HepG2 (cell line): ENCODE results near the gene CD7. TPM values are rescaled to one million over a fixed set of nuclear protein-coding genes. Genes with fewer than 3 reads are reported as not detected.

Experiments
- ATAD3A ChIP-seq: sonication (generic); formaldehyde crosslinking; IDR thresholded peaks from 2 replicates; pipeline ENCODE4 v1.4.0; 2020; ENCODE audit warnings: missing genetic modification reagents
- DPF2 ChIP-seq: sonication (generic); formaldehyde crosslinking; IDR thresholded peaks from 2 replicates; pipeline ENCODE4 v1.4.0; 2020; ENCODE audit warnings: mild to moderate bottlenecking, low read depth, missing genetic modification reagents, borderline replicate concordance
- HNRNPH1 ChIP-seq: fragments of 200-400 bp; formaldehyde crosslinking; optimal IDR thresholded peaks from 2 replicates; pipeline ENCODE3; 2017; ENCODE audit warnings: mild to moderate bottlenecking, low read depth, low read length
- HOXA7 ChIP-seq: sonication (generic); formaldehyde crosslinking; IDR thresholded peaks from 2 replicates; pipeline ENCODE4 v1.8.1; 2022; ENCODE audit warnings: mild to moderate bottlenecking, missing genetic modification reagents, moderate library complexity
- HOXA9 ChIP-seq: sonication (generic); formaldehyde crosslinking; IDR thresholded peaks from 2 replicates; pipeline ENCODE4 v1.8.1; 2022; ENCODE audit warnings: missing genetic modification reagents, mild to moderate bottlenecking, moderate library complexity, borderline replicate concordance
- HOXD1 ChIP-seq: sonication (generic); formaldehyde crosslinking; IDR thresholded peaks from 2 replicates; pipeline ENCODE4 v1.5.0; 2020; ENCODE audit warnings: missing genetic modification reagents
- IKZF4 ChIP-seq: sonication (generic); formaldehyde crosslinking; IDR thresholded peaks from 2 replicates; pipeline ENCODE4 v1.5.1; 2020; ENCODE audit warnings: borderline replicate concordance, mild to moderate bottlenecking, low read depth, missing genetic modification reagents; ENCODE audit errors: not compliant biosample characterization
- NFE2L2 ChIP-seq: fragments of 150-350 bp; IDR thresholded peaks from 2 replicates; pipeline ENCODE4 v1.6.1; 2014; ENCODE audit warnings: low read length
- NR1H2 ChIP-seq: sonication (generic); formaldehyde crosslinking; IDR thresholded peaks from 2 replicates; pipeline ENCODE4 v1.8.1; 2022; ENCODE audit warnings: low read depth, missing genetic modification reagents, borderline replicate concordance
- RBAK ChIP-seq: sonication (generic); formaldehyde crosslinking; IDR thresholded peaks from 2 replicates; pipeline ENCODE4 v1.5.1; 2020; ENCODE audit warnings: mild to moderate bottlenecking, missing genetic modification reagents
- ZFP1 ChIP-seq: IDR thresholded peaks from 2 replicates; pipeline ENCODE4 v1.6.1; 2016
- ZFP37 ChIP-seq: sonication (generic); formaldehyde crosslinking; IDR thresholded peaks from 2 replicates; pipeline ENCODE4 v1.4.0; 2020; ENCODE audit warnings: missing genetic modification reagents, borderline replicate concordance
- ZFY ChIP-seq: sonication (generic); formaldehyde crosslinking; IDR thresholded peaks from 2 replicates; pipeline ENCODE4 v1.4.0; 2020; ENCODE audit warnings: missing genetic modification reagents
- ZNF24 ChIP-seq: fragments of 450-650 bp; IDR thresholded peaks from 2 replicates; pipeline ENCODE4 v1.6.1; 2017; ENCODE audit warnings: antibody characterized with exemption, mild to moderate bottlenecking
- polyA plus RNA-seq, 8 experiments: library from polyadenylated mRNA; depleted of rRNA in 3 of 8; stranded (reverse) in 7 of 8; unstranded in 1 of 8; fragments of >200 nt; fragmentation: Illumina TruSeq in 4 of 8; extraction: Trizol in 4 of 8; gene quantifications; 2 replicates each; pipeline versions ENCODE4 v1.2.1 to v1.2.3, GENCODE V29; 2011 to 2016; ENCODE audit warnings: low read depth in 4 of 8, missing spikeins in 1 of 8, mixed read lengths in 1 of 8; ENCODE audit not compliant: insufficient read depth in 1 of 8
- total RNA-seq, 5 experiments: library from RNA; depleted of rRNA; stranded (reverse); fragments of >200 nt; fragmentation: Illumina TruSeq; extraction: Trizol; gene quantifications; 2 replicates each; pipeline ENCODE4 v1.2.3, GENCODE V29; 2016; ENCODE audit warnings: low read depth in 1 of 5
- TF ChIP-seq, protein P1 (sequence below): IDR thresholded peaks from 2 replicates; pipeline ENCODE4 v1.6.1; 2016; ENCODE audit warnings: low read depth, missing genetic modification reagents, missing compliant biosample characterization
- TF ChIP-seq, protein P2 (sequence below): sonication (generic); formaldehyde crosslinking; IDR thresholded peaks from 2 replicates; pipeline ENCODE4 v1.4.0; 2020; ENCODE audit warnings: mild to moderate bottlenecking, missing genetic modification reagents
- TF ChIP-seq, protein P3 (sequence below): sonication (generic); formaldehyde crosslinking; IDR thresholded peaks from 2 replicates; pipeline ENCODE4 v1.8.0; 2022; ENCODE audit warnings: mild to moderate bottlenecking, missing genetic modification reagents; ENCODE audit not compliant: insufficient replicate concordance

The CD7 gene
- total and polyA plus RNA-seq, 2 of the 13 experiments (the other 11 are each of a cell fraction or from before 2014, with no cell fraction given) = 67.6 to 76.4 TPM

DNA sequence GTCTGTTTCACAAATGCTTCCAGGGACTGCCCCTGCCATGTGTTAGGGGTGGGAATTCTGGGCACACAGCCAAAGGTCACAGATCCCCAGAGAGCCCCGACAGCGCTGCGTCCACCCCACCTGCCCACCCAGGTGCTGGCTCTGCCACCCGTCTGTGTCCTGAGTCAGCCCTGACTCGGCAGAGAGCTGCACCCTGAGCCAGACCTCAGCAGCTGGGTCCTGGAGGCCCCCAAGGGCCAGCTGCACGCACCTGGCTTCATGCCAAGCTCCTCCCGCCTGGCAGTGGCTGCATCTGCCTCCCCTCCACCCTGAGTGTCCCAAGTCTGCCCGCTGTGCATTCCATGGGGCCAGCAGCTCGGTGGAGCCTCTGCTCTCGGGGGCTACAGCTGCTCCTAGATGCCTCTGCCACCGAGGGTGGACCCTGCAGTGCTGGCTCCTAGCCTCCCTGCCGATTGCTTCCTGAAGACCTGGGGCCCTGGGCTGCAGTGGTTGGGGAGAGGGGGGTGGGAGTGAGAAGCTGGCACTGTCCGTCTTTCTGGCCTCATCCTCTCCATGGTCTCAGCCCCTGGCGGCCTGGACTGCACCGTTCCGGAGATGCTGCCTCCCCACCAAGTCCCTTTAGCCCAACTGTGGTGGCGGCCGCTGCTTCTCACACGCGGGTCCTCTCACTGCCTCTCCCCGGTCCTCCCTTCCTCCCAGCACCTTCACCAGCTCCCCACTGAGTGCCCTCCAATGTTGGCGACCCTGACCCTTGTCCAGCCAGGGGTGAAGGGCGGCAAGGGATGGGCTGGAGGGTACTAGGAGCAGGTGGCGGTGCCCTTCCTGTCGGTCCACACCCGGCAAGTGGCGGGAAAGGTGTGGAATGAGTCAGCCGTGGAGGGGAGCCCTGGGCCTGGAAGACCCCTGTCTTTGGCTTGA lies 13.2 kb upstream of the CD7 start (continued):
- TF ChIP-seq HNRNPH1 = no peak
- TF ChIP-seq ATAD3A = no peak
- 0 out of 2 replicates have a peak, but pooled peaks have one; percentile 36 for TF ChIP-seq ZFP1 (CRISPR knock-in tag)
- TF ChIP-seq ZFP37 (CRISPR knock-in tag) = no peak
- peak; percentile 57; the same call in 1 of the 2 replicates for TF ChIP-seq RBAK (CRISPR knock-in tag)
- TF ChIP-seq, protein P1, sequence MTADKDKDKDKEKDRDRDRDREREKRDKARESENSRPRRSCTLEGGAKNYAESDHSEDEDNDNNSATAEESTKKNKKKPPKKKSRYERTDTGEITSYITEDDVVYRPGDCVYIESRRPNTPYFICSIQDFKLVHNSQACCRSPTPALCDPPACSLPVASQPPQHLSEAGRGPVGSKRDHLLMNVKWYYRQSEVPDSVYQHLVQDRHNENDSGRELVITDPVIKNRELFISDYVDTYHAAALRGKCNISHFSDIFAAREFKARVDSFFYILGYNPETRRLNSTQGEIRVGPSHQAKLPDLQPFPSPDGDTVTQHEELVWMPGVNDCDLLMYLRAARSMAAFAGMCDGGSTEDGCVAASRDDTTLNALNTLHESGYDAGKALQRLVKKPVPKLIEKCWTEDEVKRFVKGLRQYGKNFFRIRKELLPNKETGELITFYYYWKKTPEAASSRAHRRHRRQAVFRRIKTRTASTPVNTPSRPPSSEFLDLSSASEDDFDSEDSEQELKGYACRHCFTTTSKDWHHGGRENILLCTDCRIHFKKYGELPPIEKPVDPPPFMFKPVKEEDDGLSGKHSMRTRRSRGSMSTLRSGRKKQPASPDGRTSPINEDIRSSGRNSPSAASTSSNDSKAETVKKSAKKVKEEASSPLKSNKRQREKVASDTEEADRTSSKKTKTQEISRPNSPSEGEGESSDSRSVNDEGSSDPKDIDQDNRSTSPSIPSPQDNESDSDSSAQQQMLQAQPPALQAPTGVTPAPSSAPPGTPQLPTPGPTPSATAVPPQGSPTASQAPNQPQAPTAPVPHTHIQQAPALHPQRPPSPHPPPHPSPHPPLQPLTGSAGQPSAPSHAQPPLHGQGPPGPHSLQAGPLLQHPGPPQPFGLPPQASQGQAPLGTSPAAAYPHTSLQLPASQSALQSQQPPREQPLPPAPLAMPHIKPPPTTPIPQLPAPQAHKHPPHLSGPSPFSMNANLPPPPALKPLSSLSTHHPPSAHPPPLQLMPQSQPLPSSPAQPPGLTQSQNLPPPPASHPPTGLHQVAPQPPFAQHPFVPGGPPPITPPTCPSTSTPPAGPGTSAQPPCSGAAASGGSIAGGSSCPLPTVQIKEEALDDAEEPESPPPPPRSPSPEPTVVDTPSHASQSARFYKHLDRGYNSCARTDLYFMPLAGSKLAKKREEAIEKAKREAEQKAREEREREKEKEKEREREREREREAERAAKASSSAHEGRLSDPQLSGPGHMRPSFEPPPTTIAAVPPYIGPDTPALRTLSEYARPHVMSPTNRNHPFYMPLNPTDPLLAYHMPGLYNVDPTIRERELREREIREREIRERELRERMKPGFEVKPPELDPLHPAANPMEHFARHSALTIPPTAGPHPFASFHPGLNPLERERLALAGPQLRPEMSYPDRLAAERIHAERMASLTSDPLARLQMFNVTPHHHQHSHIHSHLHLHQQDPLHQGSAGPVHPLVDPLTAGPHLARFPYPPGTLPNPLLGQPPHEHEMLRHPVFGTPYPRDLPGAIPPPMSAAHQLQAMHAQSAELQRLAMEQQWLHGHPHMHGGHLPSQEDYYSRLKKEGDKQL = peak; percentile 38; the same call in 1 of the 2 replicates
- TF ChIP-seq HOXA7 (CRISPR knock-in tag) = no peak
- no peak for TF ChIP-seq IKZF4
- TF ChIP-seq HOXD1 (CRISPR knock-in tag) = no peak
- no peak for TF ChIP-seq NR1H2 (CRISPR knock-in tag)
- TF ChIP-seq, protein P2, sequence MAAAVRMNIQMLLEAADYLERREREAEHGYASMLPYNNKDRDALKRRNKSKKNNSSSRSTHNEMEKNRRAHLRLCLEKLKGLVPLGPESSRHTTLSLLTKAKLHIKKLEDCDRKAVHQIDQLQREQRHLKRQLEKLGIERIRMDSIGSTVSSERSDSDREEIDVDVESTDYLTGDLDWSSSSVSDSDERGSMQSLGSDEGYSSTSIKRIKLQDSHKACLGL = peak; percentile 34; the same call in 1 of the 2 replicates
- TF ChIP-seq, protein P3, sequence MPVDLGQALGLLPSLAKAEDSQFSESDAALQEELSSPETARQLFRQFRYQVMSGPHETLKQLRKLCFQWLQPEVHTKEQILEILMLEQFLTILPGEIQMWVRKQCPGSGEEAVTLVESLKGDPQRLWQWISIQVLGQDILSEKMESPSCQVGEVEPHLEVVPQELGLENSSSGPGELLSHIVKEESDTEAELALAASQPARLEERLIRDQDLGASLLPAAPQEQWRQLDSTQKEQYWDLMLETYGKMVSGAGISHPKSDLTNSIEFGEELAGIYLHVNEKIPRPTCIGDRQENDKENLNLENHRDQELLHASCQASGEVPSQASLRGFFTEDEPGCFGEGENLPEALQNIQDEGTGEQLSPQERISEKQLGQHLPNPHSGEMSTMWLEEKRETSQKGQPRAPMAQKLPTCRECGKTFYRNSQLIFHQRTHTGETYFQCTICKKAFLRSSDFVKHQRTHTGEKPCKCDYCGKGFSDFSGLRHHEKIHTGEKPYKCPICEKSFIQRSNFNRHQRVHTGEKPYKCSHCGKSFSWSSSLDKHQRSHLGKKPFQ (CRISPR knock-in tag) = no peak
- TF ChIP-seq HOXA9 = no peak
- TF ChIP-seq DPF2 (CRISPR knock-in tag) = peak; percentile 51
- TF ChIP-seq ZNF24 = no peak
- TF ChIP-seq ZFY = peak; percentile 46; the same call in 1 of the 2 replicates
- TF ChIP-seq NFE2L2 = no peak
